Mesendoderm (in vitro differentiated cells): ENCODE results near the gene FECH.
A peak's percentile ranks its signal among the peaks of the same experiment; 100 is the strongest.
"Not testable (repeated sequence)": the region's sequence is repeated elsewhere in the genome, so short reads cannot be mapped to it uniquely, and the experiment has no call there.

ENCODE experiments used
- DNase-seq: peaks from one replicate; pipeline ENCODE4 v3.0.0; 2013
- H2AK5ac ChIP-seq: 2 replicates; pipeline ENCODE4 v1.6.1; 2013; ENCODE audit warnings: low read length, inconsistent platforms
- H2BK120ac ChIP-seq: 2 replicates; pipeline ENCODE4 v1.6.1; 2013; ENCODE audit warnings: low read depth, mild to moderate bottlenecking, low read length, moderate library complexity, mixed read lengths
- H2BK15ac ChIP-seq: replicated peaks from 2 replicates; pipeline ENCODE4 v1.6.1; 2013; ENCODE audit warnings: low read depth, mild to moderate bottlenecking, moderate library complexity
- H2BK5ac ChIP-seq: 2 replicates; pipeline ENCODE4 v1.6.1; 2013; ENCODE audit warnings: low read length, inconsistent platforms
- H3K18ac ChIP-seq: 2 replicates; pipeline ENCODE4 v1.6.1; 2013; ENCODE audit warnings: mild to moderate bottlenecking, low read length, mixed read lengths
- H3K23ac ChIP-seq: one replicate; pipeline ENCODE4 v1.6.1; 2013; ENCODE audit warnings: low read length
- H3K27ac ChIP-seq: 2 replicates; pipeline ENCODE4 v1.5.1; 2013; ENCODE audit warnings: low read depth, mild to moderate bottlenecking, inconsistent platforms, low read length, moderate library complexity
- H3K27me3 ChIP-seq: 2 replicates; pipeline ENCODE4 v1.6.1; 2013; ENCODE audit warnings: low read length, control low read depth, mild to moderate bottlenecking, inconsistent platforms; ENCODE audit not compliant: insufficient read depth, poor library complexity
- H3K36me3 ChIP-seq: 2 replicates; pipeline ENCODE4 v1.6.1; 2013; ENCODE audit warnings: low read length, inconsistent platforms; ENCODE audit not compliant: control insufficient read depth, insufficient read depth
- H3K4ac ChIP-seq: one replicate; pipeline ENCODE4 v1.6.1; 2013; ENCODE audit warnings: low read depth, mild to moderate bottlenecking, low read length, moderate library complexity
- H3K4me1 ChIP-seq: 2 replicates; pipeline ENCODE4 v1.6.1; 2013; ENCODE audit warnings: low read depth, low read length, inconsistent platforms; ENCODE audit not compliant: control insufficient read depth
- H3K4me2 ChIP-seq: 2 replicates; pipeline ENCODE4 v1.6.1; 2013; ENCODE audit warnings: low read length
- H3K4me3 ChIP-seq: 2 replicates; pipeline ENCODE4 v1.5.1; 2013; ENCODE audit warnings: mild to moderate bottlenecking, low read length
- H3K56ac ChIP-seq: one replicate; pipeline ENCODE4 v1.6.1; 2013; ENCODE audit warnings: low read length
- H3K79me1 ChIP-seq: 2 replicates; pipeline ENCODE4 v1.6.1; 2013; ENCODE audit warnings: low read length, inconsistent platforms
- H3K79me2 ChIP-seq: 2 replicates; pipeline ENCODE4 v1.6.1; 2013; ENCODE audit warnings: mild to moderate bottlenecking, low read length; ENCODE audit not compliant: control insufficient read depth, insufficient read depth
- H3K9ac ChIP-seq: 2 replicates; pipeline ENCODE4 v1.6.1; 2013; ENCODE audit warnings: low read length, inconsistent platforms
- H4K5ac ChIP-seq: one replicate; pipeline ENCODE4 v1.6.1; 2013; ENCODE audit warnings: low read length
- H4K8ac ChIP-seq: one replicate; pipeline ENCODE4 v1.6.1; 2013; ENCODE audit warnings: low read depth, mild to moderate bottlenecking, control low read depth, low read length, moderate library complexity
- WGBS: extraction: QIAGEN DNeasy Blood & Tissue Kit; methylation state at CpG from one replicate; pipeline ENCODE4 v1.1.7; 2013; ENCODE audit warnings: low lambda C conversion rate, missing lambda C conversion rate; ENCODE audit not compliant: insufficient coverage; ENCODE audit errors: extremely low coverage; 5-methylcytosine and 5-hydroxymethylcytosine counted together

The FECH gene

DNA sequence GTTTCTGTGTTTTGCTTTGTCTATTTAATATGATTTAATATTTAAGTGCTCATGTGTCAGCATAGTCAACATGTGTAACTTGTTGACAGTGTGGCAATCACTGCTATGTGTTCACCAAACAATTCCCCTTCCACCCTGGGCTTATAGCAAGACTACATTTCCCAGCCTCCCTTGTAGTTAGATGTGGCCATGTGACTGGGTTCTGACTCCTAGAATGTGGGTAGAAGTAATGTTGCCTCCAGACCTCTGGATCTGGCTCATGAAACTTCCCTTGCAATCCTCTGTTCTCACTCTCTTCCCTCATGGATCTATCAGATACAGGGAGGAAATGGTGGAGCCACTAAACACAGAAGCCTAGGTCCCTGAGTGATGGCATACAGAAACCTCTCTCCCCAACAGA lies 64.2 kb downstream of the FECH start:
- H3K4me2 ChIP-seq, H3K36me3 ChIP-seq, H3K79me1 ChIP-seq, H2BK5ac ChIP-seq, H2AK5ac ChIP-seq, H3K4me1 ChIP-seq, H3K4ac ChIP-seq, DNase-seq, H4K8ac ChIP-seq, H3K4me3 ChIP-seq, H2BK15ac ChIP-seq, H3K9ac ChIP-seq, H4K5ac ChIP-seq, H3K56ac ChIP-seq, H3K79me2 ChIP-seq, H2BK120ac ChIP-seq, H3K18ac ChIP-seq, H3K23ac ChIP-seq, H3K27ac ChIP-seq, H3K27me3 ChIP-seq: not testable (repeated sequence)

DNA sequence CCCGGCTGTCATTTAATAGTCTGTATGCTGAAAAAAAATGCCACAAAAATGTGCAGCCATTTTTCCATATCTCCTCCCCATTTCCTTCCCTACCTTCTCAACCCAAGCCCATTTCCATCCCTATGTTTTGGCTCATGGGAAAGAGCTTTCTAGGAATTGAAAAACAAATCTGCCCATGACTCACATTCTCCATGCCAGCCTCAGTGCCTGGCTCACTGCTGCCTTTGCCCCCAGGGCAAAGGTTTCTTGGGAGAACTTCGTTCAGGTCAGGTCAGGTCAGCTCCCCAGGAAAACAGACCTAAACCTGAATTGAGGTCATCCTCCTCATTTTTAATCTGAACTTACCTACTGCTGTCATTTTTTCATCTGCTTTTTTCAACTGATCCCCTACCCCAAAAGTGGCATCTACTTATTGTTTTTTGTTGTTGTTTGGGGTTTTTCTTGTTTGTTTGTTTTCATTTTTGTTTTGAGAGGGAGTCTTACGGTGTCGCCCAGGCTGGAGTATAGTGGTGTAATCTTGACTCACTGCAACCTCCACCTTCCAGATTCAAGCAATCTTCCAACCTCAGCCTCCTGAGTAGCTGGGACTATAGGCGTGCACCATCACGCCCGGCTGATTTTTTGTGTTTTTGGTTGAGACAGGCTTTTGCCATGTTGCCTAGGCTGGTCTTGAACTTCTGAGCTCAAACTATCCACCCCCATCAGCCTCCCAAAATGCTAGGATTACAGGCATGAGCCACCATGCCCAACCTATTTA lies 66.7 kb downstream of the FECH start:
- DNase-seq = peak; percentile 23
- H3K27me3 ChIP-seq = no peaks in the 10 kb centered on the region
- no peak overlapping the region for H2BK120ac ChIP-seq
- H3K9ac ChIP-seq = no peak overlapping the region
- H3K23ac ChIP-seq = no peak overlapping the region
- no peak overlapping the region for H3K4ac ChIP-seq
- no peaks in the 10 kb centered on the region for H3K79me2 ChIP-seq
- no peaks in the 10 kb centered on the region for H3K4me1 ChIP-seq
- WGBS = no CpG with 5 or more reads among the region's 7 CpGs
- no peak overlapping the region for H4K8ac ChIP-seq
- no peaks in the 10 kb centered on the region for H3K79me1 ChIP-seq
- no peak overlapping the region for H3K56ac ChIP-seq
- H3K36me3 ChIP-seq = no peaks in the 10 kb centered on the region
- H2BK5ac ChIP-seq = no peak overlapping the region
- H3K18ac ChIP-seq = no peak overlapping the region
- no peak overlapping the region for H3K4me2 ChIP-seq
- no peak overlapping the region for H3K4me3 ChIP-seq
- H2AK5ac ChIP-seq = no peak overlapping the region
- H4K5ac ChIP-seq = no peak overlapping the region
- H3K27ac ChIP-seq = no peak overlapping the region
- H2BK15ac ChIP-seq = no peak overlapping the region

DNA sequence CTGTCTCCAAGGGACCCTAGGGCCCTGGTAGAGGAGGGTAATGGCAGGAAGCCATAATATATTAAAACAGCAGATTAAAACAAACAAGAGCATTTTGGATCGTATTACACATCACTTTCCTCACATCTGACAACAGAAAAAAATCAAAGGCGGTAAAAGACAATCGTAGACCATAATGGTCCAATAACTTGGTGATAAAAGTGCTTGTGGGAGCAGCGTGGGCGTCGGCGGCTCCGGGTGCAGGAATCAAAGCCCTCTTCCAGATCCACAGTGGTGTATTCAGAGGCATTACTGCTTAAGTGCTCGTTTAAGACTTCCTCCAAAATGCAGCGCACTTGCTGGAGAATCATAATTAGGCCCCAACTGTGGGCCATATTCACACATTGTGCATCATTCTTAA lies 68.0 kb downstream of the FECH start:
- H3K79me2 ChIP-seq = no peaks in the 10 kb centered on the region
- H3K9ac ChIP-seq = no peak overlapping the region
- no peaks in the 10 kb centered on the region for H3K79me1 ChIP-seq
- H2BK120ac ChIP-seq = no peak overlapping the region
- H4K8ac ChIP-seq = no peak overlapping the region
- H2BK5ac ChIP-seq = no peak overlapping the region
- no CpG with 5 or more reads among the region's 10 CpGs for WGBS
- no peaks in the 10 kb centered on the region for H3K36me3 ChIP-seq
- H3K4ac ChIP-seq = no peak overlapping the region
- H3K4me1 ChIP-seq = no peaks in the 10 kb centered on the region
- no peak overlapping the region for H2AK5ac ChIP-seq
- H3K27ac ChIP-seq = no peak overlapping the region
- H3K4me3 ChIP-seq = no peak overlapping the region
- DNase-seq = no peak
- H3K23ac ChIP-seq = no peak overlapping the region
- H3K56ac ChIP-seq = no peak overlapping the region
- H3K18ac ChIP-seq = no peak overlapping the region
- no peak overlapping the region for H3K4me2 ChIP-seq
- H4K5ac ChIP-seq = no peak overlapping the region
- H3K27me3 ChIP-seq = no peaks in the 10 kb centered on the region
- no peak overlapping the region for H2BK15ac ChIP-seq

DNA sequence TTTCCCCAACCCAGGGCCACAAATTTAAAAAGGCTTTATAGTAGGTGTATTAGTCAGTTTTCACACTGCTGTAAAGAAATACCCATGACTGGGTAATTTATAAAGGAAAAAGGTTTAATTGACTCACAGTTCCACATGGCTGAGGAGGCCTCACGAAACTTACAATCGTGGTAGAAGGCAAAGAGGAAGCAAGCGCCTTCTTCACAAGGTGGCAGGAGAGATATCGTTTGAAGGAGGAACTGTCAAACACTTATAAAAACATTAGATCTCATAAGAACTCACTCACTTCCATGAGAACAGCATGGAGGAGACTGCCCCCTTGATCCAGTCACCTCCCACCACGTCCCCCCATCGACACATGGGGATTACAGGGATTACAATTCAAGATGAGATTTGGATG lies 70.4 kb downstream of the FECH start:
- no peak overlapping the region for H3K4me3 ChIP-seq
- no peaks in the 10 kb centered on the region for H3K36me3 ChIP-seq
- no peaks in the 10 kb centered on the region for H3K27me3 ChIP-seq
- H2BK5ac ChIP-seq = no peak overlapping the region
- no peak overlapping the region for H3K4me2 ChIP-seq
- H4K5ac ChIP-seq = no peak overlapping the region
- H3K79me1 ChIP-seq = no peaks in the 10 kb centered on the region
- WGBS = no CpG with 5 or more reads among the region's 6 CpGs
- H3K4me1 ChIP-seq = no peaks in the 10 kb centered on the region
- no peak overlapping the region for H3K4ac ChIP-seq
- H2BK15ac ChIP-seq = no peak overlapping the region
- no peak for DNase-seq
- no peaks in the 10 kb centered on the region for H3K79me2 ChIP-seq
- H3K18ac ChIP-seq = no peak overlapping the region
- no peak overlapping the region for H4K8ac ChIP-seq
- no peak overlapping the region for H3K9ac ChIP-seq
- no peak overlapping the region for H3K56ac ChIP-seq
- H3K23ac ChIP-seq = no peak overlapping the region
- H2BK120ac ChIP-seq = no peak overlapping the region
- H3K27ac ChIP-seq = no peak overlapping the region
- no peak overlapping the region for H2AK5ac ChIP-seq

DNA sequence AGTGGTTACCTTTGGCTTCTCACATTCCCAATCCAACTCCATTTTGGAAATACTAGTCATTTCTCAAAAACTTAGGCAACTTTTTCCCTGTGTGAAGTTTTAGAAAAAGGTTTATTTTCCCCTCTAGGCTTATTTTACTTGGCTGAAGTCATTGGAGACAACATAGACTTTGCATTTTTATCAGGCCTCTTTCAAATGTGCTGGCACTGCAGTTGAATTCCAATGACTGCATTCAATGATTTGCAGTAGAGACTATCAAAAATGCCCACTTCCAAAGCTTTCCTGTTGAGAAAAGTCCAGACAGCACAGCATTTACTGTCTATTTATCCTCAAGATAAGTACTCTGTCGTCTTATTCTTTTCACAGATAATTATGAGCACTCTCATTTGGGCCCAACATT lies 81.3 kb downstream of the FECH start:
- Histone ChIP-seq H4K5ac (no peak overlapping the region), H4K8ac (no peak overlapping the region), H3K79me2 (no peaks in the 10 kb centered on the region), H3K27ac (no peak overlapping the region), H3K79me1 (no peaks in the 10 kb centered on the region), H2BK120ac (no peak overlapping the region), H2BK15ac (no peak overlapping the region), H2AK5ac (no peak overlapping the region), H3K23ac (no peak overlapping the region), H3K9ac (no peak overlapping the region), H3K18ac (no peak overlapping the region), H2BK5ac (no peak overlapping the region), H3K27me3 (no peaks in the 10 kb centered on the region), H3K4me2 (no peak overlapping the region), H3K4me1 (no peaks in the 10 kb centered on the region), H3K4me3 (no peak overlapping the region), H3K4ac (no peak overlapping the region), H3K36me3 (no peaks in the 10 kb centered on the region), H3K56ac (no peak overlapping the region)
- WGBS = no CpG with 5 or more reads among the region's 1 CpG
- no peak for DNase-seq

DNA sequence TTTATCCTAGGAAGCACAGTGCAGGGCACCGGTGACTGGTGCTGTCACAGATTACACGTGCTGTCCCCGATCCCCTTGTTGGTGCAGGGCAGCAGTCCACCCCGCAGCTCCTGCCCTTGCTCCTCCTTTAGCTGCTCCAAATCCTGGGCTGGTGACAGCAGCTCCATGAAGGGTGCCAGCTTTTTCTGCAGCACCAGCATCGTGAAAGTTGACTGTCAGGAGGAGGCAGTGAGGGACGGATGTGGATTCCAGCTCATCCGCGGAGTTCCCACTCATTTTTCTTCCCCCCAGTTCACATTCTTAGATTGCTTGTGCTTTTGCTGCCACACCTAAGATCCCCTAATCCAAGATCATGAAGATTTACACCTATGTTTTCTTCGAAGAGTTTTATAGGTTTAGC lies 83.9 kb downstream of the FECH start:
- H3K18ac ChIP-seq = no peak overlapping the region
- no CpG with 5 or more reads among the region's 9 CpGs for WGBS
- no peak overlapping the region for H3K56ac ChIP-seq
- no peak overlapping the region for H2BK15ac ChIP-seq
- no peak overlapping the region for H2BK5ac ChIP-seq
- no peaks in the 10 kb centered on the region for H3K79me1 ChIP-seq
- H3K4ac ChIP-seq = no peak overlapping the region
- no peak overlapping the region for H3K4me3 ChIP-seq
- no peak overlapping the region for H3K23ac ChIP-seq
- no peaks in the 10 kb centered on the region for H3K4me1 ChIP-seq
- H3K27me3 ChIP-seq = no peaks in the 10 kb centered on the region
- H2AK5ac ChIP-seq = no peak overlapping the region
- no peak overlapping the region for H3K9ac ChIP-seq
- H2BK120ac ChIP-seq = no peak overlapping the region
- no peak overlapping the region for H4K8ac ChIP-seq
- no peaks in the 10 kb centered on the region for H3K36me3 ChIP-seq
- H3K27ac ChIP-seq = no peak overlapping the region
- DNase-seq = no peak
- no peak overlapping the region for H4K5ac ChIP-seq
- H3K79me2 ChIP-seq = no peaks in the 10 kb centered on the region
- H3K4me2 ChIP-seq = no peak overlapping the region
